LNCaP clone FGC (cell line): Measurements from ENCODE around the gene CXXC5.

ENCODE experiments used
- DNase-seq: peaks from one replicate; pipeline ENCODE4 v3.0.0-alpha.2; 2011; ENCODE audit warnings: low read depth
- H3K4me3 ChIP-seq: 2 replicates; pipeline ENCODE4 v1.5.1; 2011; ENCODE audit warnings: mild to moderate bottlenecking, low read depth, low read length, control low read depth
- CTCF ChIP-seq: IDR thresholded peaks from 2 replicates; pipeline ENCODE4 v1.5.1; 2012; ENCODE audit warnings: mild to moderate bottlenecking; ENCODE audit not compliant: control insufficient read depth, insufficient read depth; ENCODE audit errors: extremely low read depth

The CXXC5 gene

GRCh38 chr5:139677736-139678613 is 29.8 kb downstream of the CXXC5 start:
- no peak for DNase-seq
- H3K4me3 ChIP-seq = no peak overlapping the region
- TF ChIP-seq CTCF = no peak

GRCh38 chr5:139678751-139679750 is 30.9 kb downstream of the CXXC5 start:
- DNase-seq = no peak
- TF ChIP-seq CTCF = no peak
- H3K4me3 ChIP-seq = no peak overlapping the region

GRCh38 chr5:139680368-139681111 is 32.4 kb downstream of the CXXC5 start:
- no peak for DNase-seq
- TF ChIP-seq CTCF = no peak
- no peak overlapping the region for H3K4me3 ChIP-seq

GRCh38 chr5:139681112-139681458 is 32.9 kb downstream of the CXXC5 start:
- DNase-seq = no peak
- no peak overlapping the region for H3K4me3 ChIP-seq

GRCh38 chr5:139681466-139681865 is 33.3 kb downstream of the CXXC5 start:
- no peak overlapping the region for H3K4me3 ChIP-seq
- DNase-seq = no peak
- TF ChIP-seq CTCF = no peak

More at GRCh38 chr5:139681112-139681458, 32.9 kb downstream of the CXXC5 start:
- no peak for TF ChIP-seq CTCF
